ENCODE measurements around the gene GLB1L. TPM values are rescaled to one million over a fixed set of nuclear protein-coding genes. Genes with fewer than 3 reads are reported as not detected.
A peak's percentile ranks its signal among the peaks of the same experiment; 100 is the strongest.

The GLB1L gene
- polyA plus RNA-seq, 1 donor (not counting 4 experiments of a cell fraction or from before 2014, with no cell fraction given) = 5.2 TPM

GRCh38 chr2:219294356-219295351 lies 49.4 kb upstream of the GLB1L start:
- H3K27ac ChIP-seq (ENCODE audit: control insufficient read depth, insufficient read depth, low read length) = peak overlapping the region; percentile 3
- peak; percentile 63 for DNase-seq (ENCODE audit: low read depth, low spot score)
- dilution Hi-C loops (cut with MboI; ENCODE audit: extremely low pct_ligation_motif_present, low sequenced_read_pairs) = no loop called here

DNA sequence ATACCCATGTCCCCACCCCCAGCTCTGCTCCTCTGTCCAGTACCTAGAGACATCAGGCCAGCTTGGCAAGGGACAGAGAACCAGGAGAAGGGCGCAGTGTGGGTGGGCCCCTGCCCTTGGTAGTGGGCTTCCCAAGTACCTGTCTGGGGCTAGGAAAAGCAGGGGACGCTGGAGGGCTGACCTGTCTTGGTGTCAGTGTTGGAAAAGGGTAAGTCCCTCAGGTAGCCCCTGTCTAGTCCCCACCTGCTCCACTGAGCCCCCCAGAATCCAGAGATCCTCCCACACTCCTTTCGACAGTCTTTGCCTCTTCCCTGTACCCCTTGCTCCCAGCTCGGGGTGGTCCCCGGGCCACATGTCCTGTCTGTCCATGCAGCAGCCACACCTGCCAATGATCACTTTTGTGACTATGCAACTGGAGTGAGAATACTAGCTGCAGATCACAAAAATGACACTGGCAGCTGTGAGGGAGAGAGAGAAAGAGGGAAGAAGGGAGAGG lies 48.5 kb upstream of the GLB1L start:
- Histone ChIP-seq H3K4me3 (ENCODE audit: control insufficient read depth in 2 of 3, extremely low read depth in 1 of 3, insufficient read depth in 2 of 3, low read depth in 1 of 3, low read length in 3 of 3) (no peak overlapping the region), H3K9me1 (ENCODE audit: control insufficient read depth, extremely low read depth, insufficient read depth, low read length) (no peaks in the 10 kb centered on the region), H3K4me2 (ENCODE audit: control insufficient read depth, extremely low read depth, insufficient read depth, low read depth, low read length) (no peak overlapping the region), H3K4me1 (ENCODE audit: control insufficient read depth, extremely low read depth, insufficient read depth, low read length) (peaks cover 15% of the 10 kb centered on the region), H3K9me3 (ENCODE audit: control insufficient read depth, low read depth, low read length) (no peaks in the 10 kb centered on the region), H3K9ac (ENCODE audit: control insufficient read depth, extremely low read depth, insufficient read depth, low read length) (no peak overlapping the region), H3K79me2 (ENCODE audit: control insufficient read depth, insufficient read depth, low read length) (no peaks in the 10 kb centered on the region), H2AFZ (ENCODE audit: control insufficient read depth, low read length) (no peak overlapping the region), H3K27ac (ENCODE audit: control insufficient read depth, insufficient read depth, low read length) (no peak overlapping the region), H4K20me1 (ENCODE audit: control insufficient read depth, extremely low read depth, insufficient read depth, low read length) (no peaks in the 10 kb centered on the region), H3K27me3 (ENCODE audit: control insufficient read depth, extremely low read depth, insufficient read depth, low read length) (no peaks in the 10 kb centered on the region), H3K36me3 (ENCODE audit: control insufficient read depth in 2 of 2, extremely low read depth in 1 of 2, insufficient read depth in 2 of 2, low read length in 2 of 2) (no peaks in the 10 kb centered on the region)
- dilution Hi-C loops (cut with MboI; ENCODE audit: extremely low pct_ligation_motif_present, low sequenced_read_pairs) = no loop called here
- TF ChIP-seq EZH2 (IDR thresholded peaks at IDR 0.05; ENCODE audit: low read length) = no peak
- TF ChIP-seq, protein P1, sequence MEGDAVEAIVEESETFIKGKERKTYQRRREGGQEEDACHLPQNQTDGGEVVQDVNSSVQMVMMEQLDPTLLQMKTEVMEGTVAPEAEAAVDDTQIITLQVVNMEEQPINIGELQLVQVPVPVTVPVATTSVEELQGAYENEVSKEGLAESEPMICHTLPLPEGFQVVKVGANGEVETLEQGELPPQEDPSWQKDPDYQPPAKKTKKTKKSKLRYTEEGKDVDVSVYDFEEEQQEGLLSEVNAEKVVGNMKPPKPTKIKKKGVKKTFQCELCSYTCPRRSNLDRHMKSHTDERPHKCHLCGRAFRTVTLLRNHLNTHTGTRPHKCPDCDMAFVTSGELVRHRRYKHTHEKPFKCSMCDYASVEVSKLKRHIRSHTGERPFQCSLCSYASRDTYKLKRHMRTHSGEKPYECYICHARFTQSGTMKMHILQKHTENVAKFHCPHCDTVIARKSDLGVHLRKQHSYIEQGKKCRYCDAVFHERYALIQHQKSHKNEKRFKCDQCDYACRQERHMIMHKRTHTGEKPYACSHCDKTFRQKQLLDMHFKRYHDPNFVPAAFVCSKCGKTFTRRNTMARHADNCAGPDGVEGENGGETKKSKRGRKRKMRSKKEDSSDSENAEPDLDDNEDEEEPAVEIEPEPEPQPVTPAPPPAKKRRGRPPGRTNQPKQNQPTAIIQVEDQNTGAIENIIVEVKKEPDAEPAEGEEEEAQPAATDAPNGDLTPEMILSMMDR (optimal IDR thresholded peaks at IDR 0.05 in 1 of 3, IDR thresholded peaks at IDR 0.05 in 1 of 3, conservative IDR thresholded peaks at IDR 0.05 in 1 of 3; ENCODE audit: extremely low read depth in 1 of 3, insufficient read depth in 2 of 3, low read length in 3 of 3) = no peak
- DNase-seq (ENCODE audit: low read depth, low spot score) (no peak), FAIRE-seq (no peak)

More at GRCh38 chr2:219294356-219295351, 49.4 kb upstream of the GLB1L start:
- Histone ChIP-seq H3K9ac (ENCODE audit: control insufficient read depth, extremely low read depth, insufficient read depth, low read length) (peak overlapping the region; percentile 68), H3K9me3 (ENCODE audit: control insufficient read depth, low read depth, low read length) (no peaks in the 10 kb centered on the region), H3K4me2 (ENCODE audit: control insufficient read depth, extremely low read depth, insufficient read depth, low read depth, low read length) (peak overlapping the region; percentile 76), H3K27me3 (ENCODE audit: control insufficient read depth, extremely low read depth, insufficient read depth, low read length) (peaks cover 5% of the 10 kb centered on the region), H3K36me3 (ENCODE audit: control insufficient read depth in 2 of 2, extremely low read depth in 1 of 2, insufficient read depth in 2 of 2, low read length in 2 of 2) (no peaks in the 10 kb centered on the region), H3K4me1 (ENCODE audit: control insufficient read depth, extremely low read depth, insufficient read depth, low read length) (peaks cover 9% of the 10 kb centered on the region), H3K79me2 (ENCODE audit: control insufficient read depth, insufficient read depth, low read length) (no peaks in the 10 kb centered on the region), H3K9me1 (ENCODE audit: control insufficient read depth, extremely low read depth, insufficient read depth, low read length) (no peaks in the 10 kb centered on the region), H2AFZ (ENCODE audit: control insufficient read depth, low read length) (peak overlapping the region; percentile 76), H3K4me3 (ENCODE audit: control insufficient read depth in 2 of 3, extremely low read depth in 1 of 3, insufficient read depth in 2 of 3, low read depth in 1 of 3, low read length in 3 of 3) (peak overlapping the region in 2 of 3 experiments; percentile 29 to 59), H4K20me1 (ENCODE audit: control insufficient read depth, extremely low read depth, insufficient read depth, low read length) (no peaks in the 10 kb centered on the region)
- FAIRE-seq = peak; percentile 74
- no peak for TF ChIP-seq EZH2 (IDR thresholded peaks at IDR 0.05; ENCODE audit: low read length)
- TF ChIP-seq, protein P1 (optimal IDR thresholded peaks at IDR 0.05 in 1 of 3, IDR thresholded peaks at IDR 0.05 in 1 of 3, conservative IDR thresholded peaks at IDR 0.05 in 1 of 3; ENCODE audit: extremely low read depth in 1 of 3, insufficient read depth in 2 of 3, low read length in 3 of 3) = peak in 2 of 3 experiments; percentile 87 to 90
